ENCODE data around the gene HSD3B1. TPM values are rescaled to one million over a fixed set of nuclear protein-coding genes. Genes with fewer than 3 reads are reported as not detected.

Gene HSD3B1
- total RNA-seq, 1 experiment from 2014 or later: not detected

DNA sequence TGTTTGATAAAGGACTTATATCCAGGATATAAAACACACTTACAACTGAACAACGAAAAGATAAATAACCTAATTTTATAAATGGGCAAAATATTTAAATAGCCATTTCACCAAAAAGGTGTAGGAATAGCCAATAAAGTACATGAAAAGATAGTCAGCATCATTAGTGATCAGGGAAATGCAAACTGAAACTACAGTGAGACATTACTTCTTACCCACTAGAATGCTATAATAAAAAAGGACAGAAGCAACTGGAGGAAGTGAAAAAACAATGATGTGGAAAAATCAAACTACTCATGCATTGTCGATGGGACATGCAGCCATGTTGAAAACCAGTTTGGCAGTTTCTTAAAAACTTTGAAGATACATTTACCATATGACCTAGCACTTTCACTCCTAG, 43.4 kb upstream of the HSD3B1 start:
- in situ Hi-C loops (cut with HindIII; ENCODE audit: low pct_unique_long_range_greater_than_20kb, low sequenced_read_pairs): no loop called here
- ChIA-PET CTCF (no interaction called here), POLR2A (no interaction called here)
- Histone ChIP-seq H3K4me1 (ENCODE audit: control insufficient read depth, insufficient read depth, low read length) (no peaks in the 10 kb centered on the region), H3K4me3 (ENCODE audit: low read depth in 2 of 2, low read length in 2 of 2) (no peak overlapping the region), H3K27ac (ENCODE audit: low read length) (no peak overlapping the region), H3K27me3 (ENCODE audit: control insufficient read depth, insufficient read depth, low read length) (no peaks in the 10 kb centered on the region), H3K36me3 (ENCODE audit: control insufficient read depth, insufficient read depth, low read length) (no peaks in the 10 kb centered on the region), H3K9me3 (ENCODE audit: control insufficient read depth, insufficient read depth, low read depth, low read length) (no peaks in the 10 kb centered on the region)
- no TSS peak for BruUV-seq (replicated peaks)
- DNase-seq (ENCODE audit: low read depth, low spot score): no peak
- intact Hi-C loops (cut with micrococcal nuclease; ENCODE audit: unreplicated experiment): no loop called here
- ATAC-seq: no peak
- TF ChIP-seq TCF7L2 (IDR thresholded peaks at IDR 0.05; ENCODE audit: low read depth, low read length) (no peak), SIN3A (IDR thresholded peaks at IDR 0.05; ENCODE audit: borderline replicate concordance, insufficient read depth, low read depth, low read length) (no peak), CTCF (IDR thresholded peaks at IDR 0.05) (no peak), POLR2AphosphoS5 (IDR thresholded peaks at IDR 0.05; ENCODE audit: low read depth, low read length) (no peak)
- TF ChIP-seq, protein P1, sequence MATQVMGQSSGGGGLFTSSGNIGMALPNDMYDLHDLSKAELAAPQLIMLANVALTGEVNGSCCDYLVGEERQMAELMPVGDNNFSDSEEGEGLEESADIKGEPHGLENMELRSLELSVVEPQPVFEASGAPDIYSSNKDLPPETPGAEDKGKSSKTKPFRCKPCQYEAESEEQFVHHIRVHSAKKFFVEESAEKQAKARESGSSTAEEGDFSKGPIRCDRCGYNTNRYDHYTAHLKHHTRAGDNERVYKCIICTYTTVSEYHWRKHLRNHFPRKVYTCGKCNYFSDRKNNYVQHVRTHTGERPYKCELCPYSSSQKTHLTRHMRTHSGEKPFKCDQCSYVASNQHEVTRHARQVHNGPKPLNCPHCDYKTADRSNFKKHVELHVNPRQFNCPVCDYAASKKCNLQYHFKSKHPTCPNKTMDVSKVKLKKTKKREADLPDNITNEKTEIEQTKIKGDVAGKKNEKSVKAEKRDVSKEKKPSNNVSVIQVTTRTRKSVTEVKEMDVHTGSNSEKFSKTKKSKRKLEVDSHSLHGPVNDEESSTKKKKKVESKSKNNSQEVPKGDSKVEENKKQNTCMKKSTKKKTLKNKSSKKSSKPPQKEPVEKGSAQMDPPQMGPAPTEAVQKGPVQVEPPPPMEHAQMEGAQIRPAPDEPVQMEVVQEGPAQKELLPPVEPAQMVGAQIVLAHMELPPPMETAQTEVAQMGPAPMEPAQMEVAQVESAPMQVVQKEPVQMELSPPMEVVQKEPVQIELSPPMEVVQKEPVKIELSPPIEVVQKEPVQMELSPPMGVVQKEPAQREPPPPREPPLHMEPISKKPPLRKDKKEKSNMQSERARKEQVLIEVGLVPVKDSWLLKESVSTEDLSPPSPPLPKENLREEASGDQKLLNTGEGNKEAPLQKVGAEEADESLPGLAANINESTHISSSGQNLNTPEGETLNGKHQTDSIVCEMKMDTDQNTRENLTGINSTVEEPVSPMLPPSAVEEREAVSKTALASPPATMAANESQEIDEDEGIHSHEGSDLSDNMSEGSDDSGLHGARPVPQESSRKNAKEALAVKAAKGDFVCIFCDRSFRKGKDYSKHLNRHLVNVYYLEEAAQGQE (IDR thresholded peaks at IDR 0.05; ENCODE audit: insufficient read depth in 1 of 2, low read depth in 2 of 2, low read length in 1 of 2): no peak

GRCh38 chr1:119466445-119466844, 40.6 kb upstream of the HSD3B1 start:
- Histone ChIP-seq H3K4me3 (ENCODE audit: low read depth in 2 of 2, low read length in 2 of 2) (no peak overlapping the region), H3K4me1 (ENCODE audit: control insufficient read depth, insufficient read depth, low read length) (no peaks in the 10 kb centered on the region), H3K36me3 (ENCODE audit: control insufficient read depth, insufficient read depth, low read length) (no peaks in the 10 kb centered on the region), H3K27me3 (ENCODE audit: control insufficient read depth, insufficient read depth, low read length) (peaks cover 4% of the 10 kb centered on the region; the same call in 1 of the 2 replicates), H3K9me3 (ENCODE audit: control insufficient read depth, insufficient read depth, low read depth, low read length) (no peaks in the 10 kb centered on the region), H3K27ac (ENCODE audit: low read length) (no peak overlapping the region)
- ATAC-seq (no peak), DNase-seq (ENCODE audit: low read depth, low spot score) (no peak)
- TF ChIP-seq POLR2AphosphoS5 (IDR thresholded peaks at IDR 0.05; ENCODE audit: low read depth, low read length) (no peak), TCF7L2 (IDR thresholded peaks at IDR 0.05; ENCODE audit: low read depth, low read length) (no peak), SIN3A (IDR thresholded peaks at IDR 0.05; ENCODE audit: borderline replicate concordance, insufficient read depth, low read depth, low read length) (no peak), CTCF (IDR thresholded peaks at IDR 0.05) (no peak)
- TF ChIP-seq, protein P1 (IDR thresholded peaks at IDR 0.05; ENCODE audit: insufficient read depth in 1 of 2, low read depth in 2 of 2, low read length in 1 of 2): no peak
- ChIA-PET CTCF (no interaction called here), POLR2A (no interaction called here)
- intact Hi-C loops (cut with micrococcal nuclease; ENCODE audit: unreplicated experiment) (no loop called here), in situ Hi-C loops (cut with HindIII; ENCODE audit: low pct_unique_long_range_greater_than_20kb, low sequenced_read_pairs) (no loop called here)
- no TSS peak for BruUV-seq (replicated peaks)
